ENCODE measurements around the gene CLIP1. TPM values are rescaled to one million over a fixed set of nuclear protein-coding genes. Genes with fewer than 3 reads are reported as not detected.

CLIP1 gene
- total and polyA plus RNA-seq, 2 of the 13 experiments (the other 11 are each of a cell fraction or from before 2014, with no cell fraction given) = 28.9 to 43.7 TPM

- Histone ChIP-seq H3K9ac (ENCODE audit: insufficient read depth, low read depth, low read length) (no peak overlapping the region), H2AFZ (ENCODE audit: low read length) (no peak overlapping the region), H3K36me3 (replicated peaks in 1 of 2; ENCODE audit: control insufficient read depth in 1 of 2, insufficient read depth in 2 of 2, low read length in 2 of 2) (peaks cover 5 to 26% of the 10 kb centered on the region in 2 experiments; a peak in 4 of 5 replicates), H4K20me1 (ENCODE audit: insufficient read depth, low read length) (no peaks in the 10 kb centered on the region), H3K4me1 (ENCODE audit: insufficient read depth, low read length) (peaks cover 6% of the 10 kb centered on the region; the same call in 1 of the 2 replicates), H3K4me3 (replicated peaks in 1 of 3; ENCODE audit: insufficient read depth in 1 of 3, low read depth in 2 of 3, low read length in 3 of 3) (no peak overlapping the region), H3K27me3 (ENCODE audit: control insufficient read depth in 1 of 2, insufficient read depth in 2 of 2, low read length in 2 of 2) (no peaks in the 10 kb centered on the region), H3K4me2 (ENCODE audit: low read depth, low read length) (no peak overlapping the region), H3K79me2 (ENCODE audit: insufficient read depth, low read length) (no peaks in the 10 kb centered on the region), H3K27ac (ENCODE audit: extremely low read length, insufficient read depth, low read length) (no peak overlapping the region), H3K9me3 (ENCODE audit: low read length) (no peaks in the 10 kb centered on the region)
- intact Hi-C loops (cut with micrococcal nuclease; ENCODE audit: unreplicated experiment) (no loop called here), in situ Hi-C loops (cut with HindIII; ENCODE audit: extremely low pct_ligation_motif_present, low pct_unique_long_range_greater_than_20kb) (no loop called here)
- DNase-seq (ENCODE audit: low spot score) (no peak), FAIRE-seq (no peak), ATAC-seq (no peak)
- ChIA-PET CTCF (ENCODE audit: low intra/inter-chr PET ratio, low total read pairs) (no interaction called here), POLR2A (no interaction called here)
- no peak for TF ChIP-seq ZNF607 (CRISPR knock-in tag; IDR thresholded peaks at IDR 0.05; ENCODE audit: borderline replicate concordance)
- TF ChIP-seq SMAD9 (CRISPR knock-in tag; IDR thresholded peaks at IDR 0.05) = no peak
- TF ChIP-seq ZNF672 (CRISPR knock-in tag; IDR thresholded peaks at IDR 0.05) = no peak
- TF ChIP-seq ZBTB21 (CRISPR knock-in tag; IDR thresholded peaks at IDR 0.05) = no peak
- TF ChIP-seq TMF1 (CRISPR knock-in tag; IDR thresholded peaks at IDR 0.05; ENCODE audit: low read depth) = no peak
- TF ChIP-seq E2F1 (CRISPR knock-in tag; IDR thresholded peaks at IDR 0.05) = no peak
- no peak for TF ChIP-seq ZNF75D (CRISPR knock-in tag; IDR thresholded peaks at IDR 0.05; ENCODE audit: borderline replicate concordance)
- BruUV-seq (replicated peaks) = no TSS peak
- 96% methylated on average over 1 of the region's 1 CpG for WGBS (ENCODE audit: low lambda C conversion rate)
Measured at GRCh38 chr12:122304924-122305323, 117.5 kb downstream of the CLIP1 start.

- in situ Hi-C loops (cut with HindIII; ENCODE audit: extremely low pct_ligation_motif_present, low pct_unique_long_range_greater_than_20kb) = no loop called here
- Histone ChIP-seq H4K20me1 (ENCODE audit: insufficient read depth, low read length) (no peaks in the 10 kb centered on the region), H3K79me2 (ENCODE audit: insufficient read depth, low read length) (no peaks in the 10 kb centered on the region), H3K9me3 (ENCODE audit: low read length) (no peaks in the 10 kb centered on the region), H3K4me2 (ENCODE audit: low read depth, low read length) (no peak overlapping the region), H3K27me3 (ENCODE audit: control insufficient read depth in 1 of 2, insufficient read depth in 2 of 2, low read length in 2 of 2) (no peaks in the 10 kb centered on the region), H3K4me1 (ENCODE audit: insufficient read depth, low read length) (peaks cover 6% of the 10 kb centered on the region; the same call in 1 of the 2 replicates), H2AFZ (ENCODE audit: low read length) (no peak overlapping the region), H3K9ac (ENCODE audit: insufficient read depth, low read depth, low read length) (no peak overlapping the region), H3K36me3 (replicated peaks in 1 of 2; ENCODE audit: control insufficient read depth in 1 of 2, insufficient read depth in 2 of 2, low read length in 2 of 2) (peaks cover 2 to 22% of the 10 kb centered on the region in 2 experiments; a peak in 3 of 5 replicates), H3K4me3 (replicated peaks in 1 of 3; ENCODE audit: insufficient read depth in 1 of 3, low read depth in 2 of 3, low read length in 3 of 3) (no peak overlapping the region), H3K27ac (ENCODE audit: extremely low read length, insufficient read depth, low read length) (no peak overlapping the region)
- CTCF ChIA-PET (ENCODE audit: low intra/inter-chr PET ratio, low total read pairs) = no interaction called here
- DNase-seq (ENCODE audit: low spot score) (no peak), FAIRE-seq (no peak), ATAC-seq (no peak)
- POLR2A ChIA-PET = no interaction called here
- BruUV-seq (replicated peaks) = no TSS peak
- intact Hi-C loops (cut with micrococcal nuclease; ENCODE audit: unreplicated experiment) = no loop called here
- 95% methylated on average over 4 of the region's 4 CpGs for WGBS (ENCODE audit: low lambda C conversion rate)
- TF ChIP-seq THYN1 (CRISPR knock-in tag; IDR thresholded peaks at IDR 0.05; ENCODE audit: borderline replicate concordance, low read depth) (no peak), RBAK (CRISPR knock-in tag; IDR thresholded peaks at IDR 0.05) (no peak), ZFP90 (CRISPR knock-in tag; IDR thresholded peaks at IDR 0.05; ENCODE audit: borderline replicate concordance) (no peak), FOXK2 (IDR thresholded peaks at IDR 0.05) (no peak), DZIP1 (CRISPR knock-in tag; IDR thresholded peaks at IDR 0.05) (no peak), ARID3A (IDR thresholded peaks at IDR 0.05; ENCODE audit: low read depth, low read length) (no peak)
Measured at GRCh38 chr12:122303068-122303467, 119.4 kb downstream of the CLIP1 start.
